Stimulated activated effector memory CD8-positive, alpha-beta T cell treated with anti-CD3 and anti-CD28 coated beads, Interleukin-12 subunit alpha, Interleukin-12 subunit beta, amount 100 ng/mL, for 72 hours (primary cell): Measurements from ENCODE around the gene RSPH6A.
"Not testable (repeated sequence)": the region's sequence is repeated elsewhere in the genome, so short reads cannot be mapped to it uniquely, and the experiment has no call there.

Experiments used
- ATAC-seq: fragments of 150-1000 bp; cut with Tn5 transposase; 2 replicates; pipeline ENCODE4 v1.10.0; 2021
- DNase-seq, 2 donors: peaks; one replicate each; pipeline ENCODE4 v3.0.0; 2021 to 2022; ENCODE audit warnings: low spot score in 2 of 2
- H3K27ac Mint-ChIP-seq: one replicate; pipeline ENCODE4 v1.8.0; 2022; ENCODE audit warnings: mild to moderate bottlenecking, mixed read lengths
- H3K36me3 Mint-ChIP-seq: one replicate; pipeline ENCODE4 v1.8.0; 2022; ENCODE audit warnings: mild to moderate bottlenecking, mixed read lengths
- H3K4me1 Mint-ChIP-seq: one replicate; pipeline ENCODE4 v1.8.0; 2022; ENCODE audit warnings: mixed read lengths
- H3K4me3 Mint-ChIP-seq: one replicate; pipeline ENCODE4 v1.8.0; 2022; ENCODE audit warnings: mild to moderate bottlenecking, mixed read lengths
- H3K9me3 Mint-ChIP-seq: one replicate; pipeline ENCODE4 v1.8.0; 2022; ENCODE audit warnings: mixed read lengths

The RSPH6A gene

DNA sequence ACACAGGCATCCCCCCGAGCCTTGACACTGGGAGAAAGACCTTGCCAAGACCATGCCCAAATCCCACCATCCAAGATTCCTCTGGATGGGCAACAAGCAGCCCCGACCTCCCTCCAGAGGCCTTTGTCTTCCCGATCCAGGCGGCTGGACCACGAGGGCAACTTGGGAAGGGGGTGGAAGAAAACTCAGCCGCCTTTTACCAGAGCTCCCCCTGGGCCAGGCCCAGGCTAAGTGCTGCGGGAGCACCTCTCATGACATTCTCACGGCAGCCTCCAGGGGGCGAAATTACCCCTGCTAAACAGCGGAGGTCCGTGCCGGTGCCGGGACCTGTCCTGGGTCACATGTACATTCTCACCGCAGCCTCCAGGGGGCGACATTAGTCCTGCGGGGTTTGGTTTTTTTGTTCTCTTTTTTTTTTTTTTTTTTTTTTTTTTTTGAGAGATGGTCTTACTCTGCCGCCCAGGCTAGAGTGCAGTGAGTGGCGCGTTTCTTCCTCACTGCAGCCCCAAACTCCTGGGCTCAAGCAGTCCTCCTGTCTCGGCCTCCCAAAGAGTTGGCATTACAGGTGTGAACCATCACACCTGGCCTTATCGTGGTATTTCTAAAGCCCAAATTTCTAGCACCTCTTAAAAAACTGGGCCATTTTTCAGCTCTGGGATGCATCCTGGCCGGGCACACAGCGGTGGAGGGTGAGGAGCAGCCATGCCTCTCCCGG lies 2.1 kb upstream of the RSPH6A start:
- ATAC-seq (peak; percentile 95), DNase-seq (peak; percentile 98 to 99)
- no peak overlapping the region for H3K27ac Mint-ChIP-seq
- no peaks in the 10 kb centered on the region for H3K9me3 Mint-ChIP-seq
- peaks cover 13% of the 10 kb centered on the region for H3K4me1 Mint-ChIP-seq
- no peak overlapping the region for H3K4me3 Mint-ChIP-seq
- peaks cover 55% of the 10 kb centered on the region for H3K36me3 Mint-ChIP-seq

DNA sequence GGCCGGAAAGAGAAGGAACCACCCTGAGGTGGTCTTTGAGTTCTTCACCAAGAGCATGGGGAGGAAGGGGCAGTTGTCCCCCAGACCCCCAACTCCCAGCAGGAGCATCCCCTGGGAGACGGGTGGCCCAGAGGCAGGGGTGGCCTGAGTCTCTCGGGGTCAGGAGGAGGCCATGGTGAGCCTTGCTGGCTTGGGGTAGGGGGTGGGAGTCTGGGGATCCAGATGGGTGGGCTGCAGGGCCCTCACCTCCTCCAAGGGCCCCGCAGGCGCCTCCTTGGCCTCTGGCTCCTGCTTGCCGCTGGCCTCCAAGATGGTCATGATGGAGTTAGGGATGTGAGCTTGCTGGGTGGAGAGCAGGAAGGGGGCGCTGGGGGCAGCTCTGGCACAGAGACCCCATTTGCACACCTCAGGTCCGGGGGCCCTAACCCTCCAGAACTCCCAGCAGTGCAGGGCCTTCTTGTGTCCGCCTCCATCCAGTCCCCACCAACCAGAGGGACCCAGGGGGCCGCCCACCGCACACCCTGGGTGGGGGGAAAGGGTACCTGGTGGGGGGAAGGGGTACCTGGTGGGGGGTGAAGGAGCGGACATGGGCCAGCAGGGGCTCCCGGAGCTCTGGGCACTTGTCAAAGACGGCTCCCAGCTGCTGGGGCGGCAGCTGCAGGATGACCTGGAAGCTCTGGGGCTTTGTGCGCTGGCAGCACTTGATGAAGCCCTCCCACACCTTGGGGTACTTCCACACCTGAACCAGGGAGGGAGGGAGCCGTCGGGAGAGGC lies 1.3 kb upstream of the RSPH6A start:
- Mint-ChIP-seq H3K9me3 (no peaks in the 10 kb centered on the region), H3K36me3 (peaks cover 50% of the 10 kb centered on the region), H3K27ac (no peak overlapping the region), H3K4me1 (peaks cover 13% of the 10 kb centered on the region), H3K4me3 (no peak overlapping the region)
- ATAC-seq (no peak), DNase-seq (no peak)

DNA sequence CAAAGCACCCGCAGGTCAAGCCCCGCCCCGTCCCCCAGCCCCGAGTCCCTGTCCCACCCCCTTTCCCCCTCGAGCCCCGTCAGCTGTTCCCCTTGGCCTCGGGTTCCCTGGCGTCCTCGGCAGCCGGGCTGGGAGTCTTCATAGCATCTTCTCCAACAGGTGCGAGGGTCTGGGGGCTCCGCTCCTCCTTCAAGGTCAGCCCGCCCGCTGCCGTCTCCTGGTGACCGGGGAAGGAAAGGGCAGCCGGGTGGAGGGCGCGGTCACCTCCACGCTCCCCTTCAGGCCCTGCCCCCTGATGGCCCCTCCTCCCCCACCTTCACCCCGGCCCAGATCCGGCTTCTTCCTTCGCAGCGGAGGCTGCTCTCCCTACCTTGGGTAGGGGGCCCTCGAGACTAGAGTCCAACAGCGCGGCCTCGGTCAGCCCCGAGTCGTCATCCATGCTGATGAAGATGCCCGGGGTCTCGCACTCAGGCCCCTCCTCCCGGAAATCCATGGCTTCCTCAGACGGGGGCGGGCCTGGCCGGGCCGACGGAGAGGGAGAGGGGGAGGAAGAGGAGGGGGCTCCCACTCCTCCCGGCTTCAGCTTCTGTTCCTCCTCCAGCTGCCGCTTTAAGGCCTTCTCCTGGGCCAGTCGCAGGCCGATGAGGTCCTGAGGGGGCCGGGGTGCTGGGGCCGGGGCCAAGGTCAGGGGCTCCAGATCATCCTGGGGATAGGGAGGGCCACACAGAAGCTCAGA lies 541 bp upstream of the RSPH6A start:
- H3K27ac Mint-ChIP-seq: no peak overlapping the region
- H3K36me3 Mint-ChIP-seq: peaks cover 42% of the 10 kb centered on the region
- H3K9me3 Mint-ChIP-seq: no peaks in the 10 kb centered on the region
- ATAC-seq (no peak), DNase-seq (no peak)
- peaks cover 9% of the 10 kb centered on the region for H3K4me1 Mint-ChIP-seq
- no peak overlapping the region for H3K4me3 Mint-ChIP-seq

DNA sequence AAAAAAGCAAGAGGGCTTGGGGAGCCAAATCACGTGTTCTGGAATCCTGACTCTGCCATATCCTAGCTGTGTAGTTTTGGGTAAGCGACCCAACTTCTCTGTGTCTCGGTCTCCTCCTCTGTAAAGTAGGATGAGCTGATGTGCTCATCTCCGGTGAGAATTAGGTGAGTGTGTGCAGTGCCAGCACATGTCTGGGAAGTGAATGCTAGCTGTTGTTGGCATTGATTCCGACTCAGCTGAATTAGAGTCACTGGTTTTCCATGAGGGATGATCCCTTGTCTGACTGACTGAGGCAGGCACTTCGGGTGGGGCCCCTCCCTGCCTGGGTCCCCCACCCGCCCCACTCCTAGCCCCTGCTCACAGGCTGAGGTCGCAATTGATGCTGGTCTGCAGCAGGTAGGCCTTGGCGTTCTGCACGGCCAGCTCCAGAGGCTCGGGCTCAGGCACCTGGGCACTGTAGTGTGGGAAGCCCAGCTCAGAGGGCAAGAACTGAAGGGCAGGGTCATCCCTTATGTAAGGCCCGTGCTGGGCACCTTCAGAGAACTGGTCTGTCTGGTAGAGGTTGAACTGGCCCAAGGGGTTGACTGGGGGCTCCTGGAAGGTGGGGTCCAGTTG lies 835 bp downstream of the RSPH6A start:
- Mint-ChIP-seq H3K4me3 (no peak overlapping the region), H3K4me1 (peaks cover 19% of the 10 kb centered on the region), H3K27ac (no peak overlapping the region), H3K9me3 (no peaks in the 10 kb centered on the region), H3K36me3 (peaks cover 29% of the 10 kb centered on the region)
- no peak for DNase-seq
- no peak for ATAC-seq

DNA sequence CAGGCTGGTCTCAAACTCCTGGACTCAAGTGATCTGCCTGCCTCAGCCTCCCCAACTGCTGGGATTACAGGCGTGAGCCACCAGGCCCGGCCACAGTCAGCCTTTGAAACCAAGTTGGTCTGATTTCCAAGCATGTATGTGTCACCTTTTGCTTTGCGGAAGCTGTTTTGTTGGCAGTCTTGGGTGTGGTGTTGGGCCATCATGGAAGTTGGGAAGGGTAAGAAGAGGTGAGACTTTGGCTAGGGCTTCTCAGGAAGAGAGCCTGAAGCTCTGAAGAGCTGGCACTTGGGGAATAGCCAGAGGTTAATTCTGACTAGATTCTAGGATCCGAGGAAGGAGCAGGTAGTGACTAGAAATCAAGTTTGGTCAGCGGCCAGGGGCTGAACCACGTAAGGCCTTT lies 2.8 kb downstream of the RSPH6A start:
- H3K36me3 Mint-ChIP-seq: peaks cover 26% of the 10 kb centered on the region
- no peak for DNase-seq
- ATAC-seq: no peak
- no peak overlapping the region for H3K4me3 Mint-ChIP-seq
- peaks cover 16% of the 10 kb centered on the region for H3K4me1 Mint-ChIP-seq
- no peaks in the 10 kb centered on the region for H3K9me3 Mint-ChIP-seq
- no peak overlapping the region for H3K27ac Mint-ChIP-seq

DNA sequence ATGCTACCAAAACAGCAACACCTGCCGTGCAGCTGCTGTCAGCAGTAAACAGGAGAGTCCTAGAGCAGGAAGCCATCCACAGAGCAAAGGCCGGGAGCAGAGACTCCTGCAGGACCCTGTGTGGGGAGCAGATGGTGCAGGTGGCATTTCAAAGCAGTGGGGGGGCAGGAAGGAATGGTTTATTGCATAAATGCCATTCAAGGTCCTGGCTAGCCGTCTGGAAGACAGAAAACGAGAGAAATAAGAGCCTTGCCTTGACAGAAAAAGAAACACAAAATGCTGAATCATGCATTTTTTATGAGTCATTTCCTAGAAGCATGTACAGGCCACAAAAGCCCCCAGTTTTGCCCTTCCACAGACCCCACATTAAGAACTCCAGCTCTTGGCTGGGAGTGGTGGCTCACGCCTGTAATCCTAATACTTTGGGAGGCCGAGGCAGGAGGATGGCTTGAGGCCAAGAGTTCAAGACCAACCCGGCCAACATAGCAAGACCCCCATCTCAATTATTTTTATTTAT lies 5.4 kb downstream of the RSPH6A start:
- ATAC-seq (peak; percentile 49), DNase-seq (no peak)
- Mint-ChIP-seq H3K36me3 (peaks cover 11% of the 10 kb centered on the region), H3K4me3 (peak overlapping the region; percentile 22), H3K27ac (peak overlapping the region; percentile 88), H3K4me1 (peaks cover 12% of the 10 kb centered on the region), H3K9me3 (no peaks in the 10 kb centered on the region)

DNA sequence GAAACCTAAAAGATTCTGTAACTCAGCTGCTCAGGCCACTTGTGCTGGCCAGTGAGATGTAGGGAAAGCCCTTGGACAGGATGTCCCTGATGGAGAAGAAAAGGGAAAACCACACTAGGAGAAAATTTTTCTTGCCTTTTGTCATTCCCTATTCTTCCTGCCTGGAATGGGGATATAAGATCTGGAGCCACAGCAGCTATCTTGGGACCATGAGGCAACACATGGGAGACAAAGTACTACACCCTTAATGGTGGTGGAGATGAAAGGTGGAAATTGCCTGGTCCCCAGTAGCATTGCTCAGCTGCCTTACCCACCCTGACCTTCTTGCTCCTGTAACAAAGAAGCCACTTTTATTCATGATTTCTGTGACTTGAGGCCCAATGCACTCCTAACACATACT lies 9.4 kb downstream of the RSPH6A start:
- Mint-ChIP-seq H3K4me1 (peaks cover 12% of the 10 kb centered on the region), H3K36me3 (no peaks in the 10 kb centered on the region), H3K9me3 (no peaks in the 10 kb centered on the region), H3K27ac (no peak overlapping the region), H3K4me3 (no peak overlapping the region)
- no peak for ATAC-seq
- DNase-seq: no peak

DNA sequence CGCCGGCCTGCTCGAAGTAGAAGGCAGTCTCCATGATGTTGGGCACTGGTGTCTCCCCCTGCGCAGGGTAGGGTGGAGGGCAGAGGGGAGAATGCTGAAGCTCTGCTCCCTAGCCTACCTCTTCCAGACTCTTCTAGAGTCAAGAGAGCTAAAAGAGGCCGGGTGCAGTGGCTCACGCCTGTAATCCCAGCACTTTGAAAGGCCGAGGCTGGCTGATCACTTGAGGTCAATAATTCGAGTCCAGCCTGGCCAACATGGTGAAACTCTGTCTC lies 10.2 kb downstream of the RSPH6A start:
- peaks cover 7% of the 10 kb centered on the region for H3K4me1 Mint-ChIP-seq
- H3K9me3 Mint-ChIP-seq: no peaks in the 10 kb centered on the region
- ATAC-seq (no peak), DNase-seq (no peak)
- no peaks in the 10 kb centered on the region for H3K36me3 Mint-ChIP-seq
- H3K27ac Mint-ChIP-seq: no peak overlapping the region
- H3K4me3 Mint-ChIP-seq: no peak overlapping the region

DNA sequence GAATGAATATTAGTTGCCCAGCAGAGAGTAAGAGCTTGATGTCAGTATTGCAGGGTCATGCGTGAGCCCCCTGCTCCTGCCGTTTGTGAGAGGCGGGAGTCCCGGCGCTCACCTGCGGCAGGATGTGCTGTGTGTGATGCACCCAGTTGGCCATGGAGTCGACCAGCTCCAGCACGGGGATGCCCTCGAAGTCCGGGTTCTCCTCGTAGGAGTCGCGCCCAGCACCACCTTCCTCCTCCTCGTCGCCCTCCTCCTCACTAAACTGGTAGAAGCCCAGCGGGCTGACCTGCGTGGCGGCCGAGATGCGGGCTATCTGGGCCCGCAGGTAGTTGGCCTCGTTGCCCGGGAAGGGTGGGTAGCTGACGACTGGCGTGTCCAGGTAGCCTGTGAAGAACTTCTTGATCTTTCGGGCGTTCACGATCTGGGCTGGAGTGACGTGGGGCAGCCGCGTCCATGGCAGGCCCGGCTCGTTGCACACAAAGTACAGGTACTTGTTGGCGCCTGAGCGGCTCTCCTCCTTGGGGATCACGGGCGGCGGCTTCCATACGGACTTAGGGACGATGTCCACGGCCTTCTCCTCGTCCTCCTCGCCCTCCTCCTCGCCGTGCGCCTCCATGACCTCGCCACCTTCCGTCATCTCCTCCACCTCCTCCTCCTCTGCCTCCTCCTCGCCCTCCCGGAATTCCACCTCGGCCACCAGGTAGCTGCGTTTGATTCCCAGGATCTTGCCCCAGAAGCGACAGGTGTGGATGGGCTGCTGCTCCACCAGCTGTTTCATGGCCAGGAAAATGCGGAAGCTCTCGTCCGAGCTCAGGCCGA lies 10.8 kb downstream of the RSPH6A start:
- H3K4me3 Mint-ChIP-seq: no peak overlapping the region
- no peaks in the 10 kb centered on the region for H3K9me3 Mint-ChIP-seq
- no peak for ATAC-seq

DNA sequence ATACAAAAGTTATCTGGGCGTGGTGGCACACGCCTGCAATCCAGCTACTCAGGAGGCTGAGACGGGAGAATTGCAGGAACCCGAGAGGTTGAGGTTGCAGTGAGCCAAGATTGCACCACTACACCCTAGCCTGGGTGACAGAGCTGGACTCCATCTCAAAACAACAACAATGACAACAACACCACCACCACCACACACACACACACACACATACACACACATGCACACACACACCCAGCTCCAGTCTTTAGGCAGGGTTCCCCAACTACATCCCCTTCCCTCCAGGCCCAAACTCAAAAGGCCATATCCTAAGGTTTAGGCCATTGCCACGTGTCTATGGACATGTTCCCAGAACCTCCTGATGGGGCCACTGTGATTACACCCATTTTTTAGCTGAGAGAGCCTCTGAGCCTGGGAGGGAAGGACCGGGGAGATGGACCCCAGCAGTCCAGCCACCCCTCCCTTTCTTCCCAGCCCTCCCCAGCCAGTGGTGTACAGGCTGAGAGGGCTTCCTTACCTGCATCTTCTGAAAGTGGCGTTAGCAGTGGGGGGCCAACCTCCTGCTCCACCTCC lies 13.4 kb downstream of the RSPH6A start:
- no peak overlapping the region for H3K27ac Mint-ChIP-seq
- H3K9me3 Mint-ChIP-seq: no peaks in the 10 kb centered on the region
- peaks cover 7% of the 10 kb centered on the region for H3K4me1 Mint-ChIP-seq
- H3K4me3 Mint-ChIP-seq: no peak overlapping the region
- no peak for ATAC-seq
- H3K36me3 Mint-ChIP-seq: no peaks in the 10 kb centered on the region
- DNase-seq: no peak

More for the DNA sequence above, 10.8 kb downstream of the RSPH6A start:
- Mint-ChIP-seq H3K4me1 (peaks cover 2% of the 10 kb centered on the region), H3K36me3 (no peaks in the 10 kb centered on the region), H3K27ac (no peak overlapping the region)
- DNase-seq: no peak

DNA sequence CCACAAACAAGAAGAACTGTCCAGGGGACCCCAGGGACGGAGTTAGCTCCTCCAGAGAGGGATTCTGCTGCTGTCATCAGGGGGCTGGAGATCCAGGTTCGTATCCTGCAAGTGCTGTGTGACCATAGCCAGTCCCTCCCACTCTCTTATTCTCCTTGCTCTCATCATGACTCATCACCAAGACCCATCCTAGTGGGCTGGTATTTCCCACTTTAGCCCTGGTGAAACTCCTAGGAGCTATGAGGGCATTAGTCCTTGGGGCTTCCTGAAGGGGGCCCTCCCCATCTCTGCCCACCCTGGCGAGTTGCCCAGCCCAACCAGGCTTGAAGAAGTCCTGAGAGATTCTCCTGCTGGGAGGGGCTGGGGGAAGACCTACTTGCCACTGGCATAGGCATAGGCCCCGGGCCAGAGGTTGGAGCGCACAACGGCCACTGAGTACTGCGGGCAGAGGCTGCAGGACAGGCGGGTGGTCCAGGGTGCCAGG lies 15.0 kb downstream of the RSPH6A start:
- Mint-ChIP-seq H3K9me3 (no peaks in the 10 kb centered on the region), H3K4me3 (no peak overlapping the region), H3K27ac (no peak overlapping the region), H3K36me3 (no peaks in the 10 kb centered on the region), H3K4me1 (peaks cover 7% of the 10 kb centered on the region)
- ATAC-seq: no peak
- no peak for DNase-seq

DNA sequence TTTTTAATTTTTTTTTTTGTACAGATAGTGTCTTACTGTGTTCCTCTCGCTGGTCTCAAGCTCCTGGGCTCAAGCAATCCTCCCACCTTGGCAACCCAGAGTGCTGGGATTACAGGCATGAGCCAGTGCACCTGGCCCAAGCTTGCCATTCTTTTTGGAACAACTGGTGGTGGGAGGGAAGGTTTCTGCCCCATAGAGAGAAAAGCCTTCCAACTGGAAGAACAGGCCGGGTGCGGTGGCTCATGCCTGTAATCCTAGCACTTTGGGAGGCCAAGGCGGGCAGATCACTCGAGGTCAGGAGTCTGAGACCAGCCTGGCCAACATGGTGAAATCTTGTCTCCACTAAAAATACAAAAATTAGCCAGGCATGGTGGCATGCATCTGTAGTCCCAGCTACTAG lies 15.6 kb downstream of the RSPH6A start:
- DNase-seq, H3K27ac Mint-ChIP-seq, H3K36me3 Mint-ChIP-seq, H3K9me3 Mint-ChIP-seq, ATAC-seq, H3K4me3 Mint-ChIP-seq: not testable (repeated sequence)
- peaks cover 12% of the 10 kb centered on the region for H3K4me1 Mint-ChIP-seq

DNA sequence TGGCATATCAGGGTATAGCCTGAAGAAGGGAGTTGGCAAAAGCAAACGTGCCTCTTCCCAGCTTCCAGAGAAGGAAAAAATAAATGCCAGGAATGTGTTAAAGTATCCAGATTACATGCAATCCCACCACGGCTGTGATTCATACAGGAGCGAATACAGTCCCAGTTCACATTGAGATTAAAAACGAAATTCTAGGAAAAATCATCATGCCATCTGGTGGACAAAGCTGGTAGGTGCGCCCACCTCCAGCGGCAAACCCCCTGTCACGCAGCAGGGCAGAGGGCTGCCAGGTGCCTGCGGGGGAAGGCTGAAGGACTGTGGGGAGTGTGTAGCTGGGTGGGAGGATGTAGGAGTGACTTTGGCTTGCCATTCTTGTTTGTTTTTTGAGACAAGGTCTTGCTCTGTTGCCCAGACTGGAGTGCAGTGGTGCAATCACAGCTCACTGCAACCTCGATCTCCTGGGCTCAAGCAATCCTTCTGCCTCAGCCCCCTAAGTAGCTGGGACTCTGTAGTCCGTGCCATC lies 16.1 kb downstream of the RSPH6A start:
- no peaks in the 10 kb centered on the region for H3K9me3 Mint-ChIP-seq
- H3K4me3 Mint-ChIP-seq: no peak overlapping the region
- DNase-seq (peak; percentile 39 to 75), ATAC-seq (peak; percentile 76)
- no peak overlapping the region for H3K27ac Mint-ChIP-seq
- peaks cover 14% of the 10 kb centered on the region for H3K4me1 Mint-ChIP-seq
- H3K36me3 Mint-ChIP-seq: peaks cover under 1% of the 10 kb centered on the region

DNA sequence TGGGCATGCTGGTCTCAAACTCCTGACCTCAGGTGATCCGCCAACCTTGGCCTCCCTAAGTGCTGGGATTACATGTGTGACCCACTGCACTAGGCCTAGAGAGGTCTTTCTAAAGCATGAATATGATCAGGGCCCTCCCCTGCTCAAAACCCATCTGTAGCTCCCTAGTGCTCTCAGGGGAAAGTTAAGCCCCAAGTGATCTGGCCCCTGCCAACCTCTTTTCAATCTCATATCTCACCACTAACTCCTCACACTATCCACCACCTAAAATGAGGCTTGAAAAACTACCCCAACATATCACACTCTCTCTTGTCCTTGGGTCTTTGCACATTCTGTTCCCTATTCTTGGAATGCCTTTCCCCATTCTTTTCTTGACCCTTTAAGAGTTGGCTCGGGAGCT lies 20.5 kb downstream of the RSPH6A start:
- Mint-ChIP-seq H3K27ac (peak overlapping the region; percentile 77), H3K36me3 (peaks cover 45% of the 10 kb centered on the region), H3K4me1 (peaks cover 46% of the 10 kb centered on the region), H3K4me3 (no peak overlapping the region), H3K9me3 (no peaks in the 10 kb centered on the region)
- DNase-seq (no peak), ATAC-seq (no peak)
